Measurements from ENCODE around the gene PPP6R3.

Gene PPP6R3, protein sequence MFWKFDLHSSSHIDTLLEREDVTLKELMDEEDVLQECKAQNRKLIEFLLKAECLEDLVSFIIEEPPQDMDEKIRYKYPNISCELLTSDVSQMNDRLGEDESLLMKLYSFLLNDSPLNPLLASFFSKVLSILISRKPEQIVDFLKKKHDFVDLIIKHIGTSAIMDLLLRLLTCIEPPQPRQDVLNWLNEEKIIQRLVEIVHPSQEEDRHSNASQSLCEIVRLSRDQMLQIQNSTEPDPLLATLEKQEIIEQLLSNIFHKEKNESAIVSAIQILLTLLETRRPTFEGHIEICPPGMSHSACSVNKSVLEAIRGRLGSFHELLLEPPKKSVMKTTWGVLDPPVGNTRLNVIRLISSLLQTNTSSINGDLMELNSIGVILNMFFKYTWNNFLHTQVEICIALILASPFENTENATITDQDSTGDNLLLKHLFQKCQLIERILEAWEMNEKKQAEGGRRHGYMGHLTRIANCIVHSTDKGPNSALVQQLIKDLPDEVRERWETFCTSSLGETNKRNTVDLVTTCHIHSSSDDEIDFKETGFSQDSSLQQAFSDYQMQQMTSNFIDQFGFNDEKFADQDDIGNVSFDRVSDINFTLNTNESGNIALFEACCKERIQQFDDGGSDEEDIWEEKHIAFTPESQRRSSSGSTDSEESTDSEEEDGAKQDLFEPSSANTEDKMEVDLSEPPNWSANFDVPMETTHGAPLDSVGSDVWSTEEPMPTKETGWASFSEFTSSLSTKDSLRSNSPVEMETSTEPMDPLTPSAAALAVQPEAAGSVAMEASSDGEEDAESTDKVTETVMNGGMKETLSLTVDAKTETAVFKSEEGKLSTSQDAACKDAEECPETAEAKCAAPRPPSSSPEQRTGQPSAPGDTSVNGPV

DNA sequence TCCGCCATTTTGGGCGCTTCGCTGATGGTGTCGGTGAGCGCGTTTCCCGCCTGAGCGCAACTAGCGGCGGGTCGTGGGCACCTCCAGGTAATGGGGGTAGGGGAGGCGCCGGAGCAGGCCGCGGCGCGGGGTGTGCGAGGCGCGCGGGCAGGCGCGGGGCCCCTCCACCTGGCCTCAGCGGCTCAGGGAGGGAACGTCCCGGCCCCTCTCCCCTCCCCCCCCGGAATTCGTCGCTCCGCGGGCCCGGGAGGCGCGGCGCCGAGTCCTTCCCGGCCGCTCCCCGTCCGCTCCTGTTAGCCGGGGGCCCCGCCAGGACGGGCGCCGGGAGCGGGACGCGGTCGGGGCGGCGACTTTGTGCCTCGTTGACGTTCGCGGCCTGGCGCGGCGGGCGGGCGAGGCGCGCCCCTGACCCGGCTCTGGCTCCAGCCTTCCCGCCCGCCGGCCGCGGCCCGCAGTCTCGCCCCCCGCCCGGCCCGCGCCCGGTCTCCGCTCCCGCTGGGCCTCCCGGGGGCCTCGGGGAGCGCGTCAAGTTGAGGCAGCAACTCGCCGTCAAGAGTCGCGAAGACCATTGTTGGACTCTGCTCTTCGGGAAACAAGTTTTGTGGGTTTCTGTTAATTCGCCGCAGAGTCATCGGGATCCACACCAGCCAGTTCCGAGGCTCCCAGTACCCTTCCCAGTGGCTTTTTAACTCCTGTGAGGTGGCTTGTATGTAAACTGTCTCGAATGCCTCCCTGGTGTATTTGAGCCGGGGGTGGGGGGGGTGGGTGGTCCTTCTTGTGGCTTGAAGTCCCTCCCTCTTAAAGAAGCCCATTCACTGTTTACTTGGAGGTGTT, at the start of gene PPP6R3:
Gene PPP6R3 (plus strand): TSS at position 12 of the 834 bp plus-strand sequence. CDS start 76,913 bp downstream, outside the sequence.
- peak; percentile 48 for DNase-seq (ENCODE audit: low spot score)

DNA sequence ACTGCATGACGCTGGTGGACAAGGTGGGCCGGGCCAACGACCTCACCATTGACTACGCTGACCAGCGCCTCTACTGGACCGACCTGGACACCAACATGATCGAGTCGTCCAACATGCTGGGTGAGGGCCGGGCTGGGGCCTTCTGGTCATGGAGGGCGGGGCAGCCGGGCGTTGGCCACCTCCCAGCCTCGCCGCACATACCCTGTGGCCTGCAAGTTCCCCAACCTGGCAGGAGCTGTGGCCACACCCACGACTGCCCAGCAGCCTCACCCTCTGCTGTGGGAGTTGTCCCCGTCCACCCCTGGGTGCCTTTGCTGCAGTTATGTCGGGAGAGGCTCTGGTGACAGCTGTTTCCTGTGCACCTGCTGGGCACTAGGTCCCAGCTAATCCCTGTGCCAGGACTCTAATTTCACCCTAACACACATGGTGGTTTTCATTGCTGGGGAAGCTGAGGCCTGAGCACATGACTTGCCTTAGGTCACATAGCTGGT, 49.0 kb upstream of the PPP6R3 start:
- no peak for DNase-seq (ENCODE audit: low spot score)

DNA sequence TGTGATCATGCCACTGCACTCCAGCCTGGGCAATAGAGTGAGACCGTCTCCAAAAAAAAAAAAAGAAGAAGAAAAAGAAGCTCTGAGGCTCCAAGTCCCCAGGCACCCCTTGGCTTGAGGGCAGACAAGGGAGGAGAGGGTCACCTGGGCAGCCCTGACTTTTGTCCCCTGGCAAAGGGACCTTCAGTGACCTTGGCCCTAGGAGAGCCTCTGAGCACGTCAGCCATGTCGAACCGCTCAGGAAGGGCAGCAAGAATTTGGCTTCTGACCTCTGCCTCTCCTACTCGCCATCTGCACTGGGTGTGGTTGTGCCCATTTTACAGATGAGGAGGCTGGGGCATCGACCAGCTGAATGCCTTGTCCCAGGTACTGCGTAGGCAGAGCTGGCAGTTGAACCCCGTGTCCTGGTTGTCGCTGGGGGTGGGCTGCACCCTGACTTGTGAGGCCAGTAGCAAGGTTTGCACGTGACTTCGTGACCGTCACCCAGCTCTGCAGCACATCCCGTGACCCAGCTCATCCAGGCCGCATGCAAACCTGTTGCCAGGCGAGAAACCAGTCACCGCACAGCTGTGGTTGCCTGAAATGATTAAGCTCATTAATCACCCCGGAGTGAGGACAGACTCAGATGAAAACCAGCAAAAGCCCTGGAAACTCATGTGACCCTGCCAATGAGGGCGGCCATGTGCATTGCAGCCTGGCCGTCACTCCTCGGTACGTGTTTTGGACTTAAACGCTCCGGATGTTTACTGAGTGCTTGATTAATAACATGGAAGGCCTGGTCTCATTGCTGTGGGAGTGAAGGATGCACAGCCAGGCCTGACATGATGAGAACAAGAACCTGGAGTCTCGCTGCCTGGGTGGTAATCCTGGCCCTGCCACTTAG, 47.7 kb upstream of the PPP6R3 start:
- no peak for DNase-seq (ENCODE audit: low spot score)

DNA sequence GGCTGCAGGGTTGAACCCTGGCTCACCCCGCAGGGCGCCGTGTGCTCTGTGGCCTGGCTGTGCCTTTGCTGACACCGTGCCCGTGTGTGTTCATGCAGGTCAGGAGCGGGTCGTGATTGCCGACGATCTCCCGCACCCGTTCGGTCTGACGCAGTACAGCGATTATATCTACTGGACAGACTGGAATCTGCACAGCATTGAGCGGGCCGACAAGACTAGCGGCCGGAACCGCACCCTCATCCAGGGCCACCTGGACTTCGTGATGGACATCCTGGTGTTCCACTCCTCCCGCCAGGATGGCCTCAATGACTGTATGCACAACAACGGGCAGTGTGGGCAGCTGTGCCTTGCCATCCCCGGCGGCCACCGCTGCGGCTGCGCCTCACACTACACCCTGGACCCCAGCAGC, 47.0 kb upstream of the PPP6R3 start:
- no peak for DNase-seq (ENCODE audit: low spot score)

DNA sequence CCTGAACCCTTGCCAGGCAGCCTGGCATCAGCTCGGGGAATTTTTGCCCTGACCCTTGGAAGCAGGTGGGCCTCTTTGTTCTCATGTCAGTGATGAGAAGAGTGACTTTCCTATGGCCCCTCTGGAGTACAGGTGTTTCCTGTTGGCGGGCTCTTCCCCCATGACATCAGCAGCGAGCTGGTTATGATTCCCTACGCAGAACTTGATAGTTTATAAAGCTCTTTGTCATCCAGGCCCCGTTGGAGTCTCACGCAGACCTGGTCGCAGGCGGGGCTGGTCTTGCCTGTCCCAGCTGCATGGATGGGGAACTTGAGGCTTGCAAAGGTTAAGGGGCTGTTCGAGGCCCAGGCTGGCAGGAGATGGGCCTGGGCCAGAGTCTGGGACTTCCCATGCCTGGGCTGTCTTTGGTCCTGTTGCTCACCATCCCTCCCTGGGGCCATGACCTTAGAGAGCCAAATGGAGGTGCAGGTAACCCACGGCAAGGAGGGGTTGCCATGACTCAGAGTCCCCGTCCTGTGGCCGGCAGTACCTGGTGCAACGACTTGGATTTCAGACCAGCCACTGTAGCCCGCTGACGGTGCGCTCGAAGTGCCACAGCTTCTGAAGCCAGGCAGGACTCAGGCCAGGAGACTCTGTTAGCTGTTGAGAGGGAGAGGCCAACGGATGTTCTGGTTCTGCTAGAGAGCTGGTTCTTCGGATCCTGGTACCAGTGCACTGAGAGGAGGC, 45.9 kb upstream of the PPP6R3 start:
- DNase-seq (ENCODE audit: low spot score) = no peak

DNA sequence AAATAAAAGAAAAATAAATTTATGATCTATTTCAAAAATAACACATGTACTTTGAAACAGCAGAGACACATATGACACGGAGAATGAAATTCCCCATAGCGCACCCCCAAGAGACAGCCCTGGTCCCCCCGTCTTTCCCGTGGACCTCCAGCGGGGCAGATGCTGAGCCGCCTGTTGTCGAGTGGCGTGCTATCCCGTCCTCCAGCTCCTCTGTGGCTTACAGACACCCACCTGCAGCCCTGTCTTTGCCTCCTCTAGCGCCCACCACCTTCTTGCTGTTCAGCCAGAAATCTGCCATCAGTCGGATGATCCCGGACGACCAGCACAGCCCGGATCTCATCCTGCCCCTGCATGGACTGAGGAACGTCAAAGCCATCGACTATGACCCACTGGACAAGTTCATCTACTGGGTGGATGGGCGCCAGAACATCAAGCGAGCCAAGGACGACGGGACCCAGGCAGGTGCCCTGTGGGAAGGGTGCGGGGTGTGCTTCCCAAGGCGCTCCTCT, 44.4 kb upstream of the PPP6R3 start:
- DNase-seq (ENCODE audit: low spot score) = no peak

DNA sequence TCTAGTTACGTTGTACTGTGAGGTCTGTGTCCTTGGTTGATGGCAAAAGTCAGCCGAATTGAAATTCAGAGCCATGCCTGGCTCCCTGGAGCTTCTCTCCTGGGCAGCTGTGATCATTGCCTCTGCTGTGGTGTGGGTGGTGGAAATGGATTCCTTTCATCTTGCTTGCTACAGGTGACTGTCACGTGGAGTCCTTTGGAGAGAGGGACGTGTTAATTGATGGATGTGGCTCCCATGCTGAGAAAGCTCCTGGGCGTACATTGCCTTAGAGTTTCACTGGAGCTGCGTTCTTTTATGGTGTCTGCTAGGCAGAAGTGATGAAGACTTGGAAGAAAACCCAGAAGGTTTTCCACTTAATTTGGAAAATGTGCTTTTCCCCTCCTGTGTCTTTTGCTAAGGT, 41.9 kb upstream of the PPP6R3 start:
- peak; percentile 21 for DNase-seq (ENCODE audit: low spot score)

DNA sequence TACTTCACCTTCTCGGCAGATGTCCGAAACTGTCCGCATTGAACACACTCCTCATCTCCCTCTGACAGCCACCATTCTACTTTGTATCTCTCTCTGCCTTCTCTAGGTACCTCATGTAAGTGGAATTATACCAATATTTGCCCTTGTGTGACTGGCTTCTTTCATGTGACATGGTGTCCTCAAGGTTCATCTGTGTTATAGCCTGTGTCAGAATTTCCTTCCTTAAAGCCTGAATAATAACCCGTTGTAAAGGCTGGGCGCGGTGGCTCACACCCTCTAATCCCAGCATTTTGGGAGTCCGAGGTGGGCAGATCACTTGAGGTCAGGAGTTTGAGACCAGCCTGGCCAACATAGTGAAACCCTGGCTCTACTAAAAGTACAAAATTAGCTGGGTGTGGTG, 40.4 kb upstream of the PPP6R3 start:
- DNase-seq (ENCODE audit: low spot score) = no peak

DNA sequence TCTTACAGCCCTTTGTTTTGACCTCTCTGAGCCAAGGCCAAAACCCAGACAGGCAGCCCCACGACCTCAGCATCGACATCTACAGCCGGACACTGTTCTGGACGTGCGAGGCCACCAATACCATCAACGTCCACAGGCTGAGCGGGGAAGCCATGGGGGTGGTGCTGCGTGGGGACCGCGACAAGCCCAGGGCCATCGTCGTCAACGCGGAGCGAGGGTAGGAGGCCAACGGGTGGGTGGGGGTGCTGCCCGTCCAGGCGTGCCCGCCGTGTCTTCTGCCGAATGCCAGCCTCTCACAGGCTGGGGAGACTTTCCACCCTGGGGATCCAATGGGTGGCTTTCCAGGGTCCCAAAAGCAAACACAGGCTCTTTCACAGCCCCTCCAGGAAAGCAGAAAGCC, 37.1 kb upstream of the PPP6R3 start:
- no peak for DNase-seq (ENCODE audit: low spot score)

DNA sequence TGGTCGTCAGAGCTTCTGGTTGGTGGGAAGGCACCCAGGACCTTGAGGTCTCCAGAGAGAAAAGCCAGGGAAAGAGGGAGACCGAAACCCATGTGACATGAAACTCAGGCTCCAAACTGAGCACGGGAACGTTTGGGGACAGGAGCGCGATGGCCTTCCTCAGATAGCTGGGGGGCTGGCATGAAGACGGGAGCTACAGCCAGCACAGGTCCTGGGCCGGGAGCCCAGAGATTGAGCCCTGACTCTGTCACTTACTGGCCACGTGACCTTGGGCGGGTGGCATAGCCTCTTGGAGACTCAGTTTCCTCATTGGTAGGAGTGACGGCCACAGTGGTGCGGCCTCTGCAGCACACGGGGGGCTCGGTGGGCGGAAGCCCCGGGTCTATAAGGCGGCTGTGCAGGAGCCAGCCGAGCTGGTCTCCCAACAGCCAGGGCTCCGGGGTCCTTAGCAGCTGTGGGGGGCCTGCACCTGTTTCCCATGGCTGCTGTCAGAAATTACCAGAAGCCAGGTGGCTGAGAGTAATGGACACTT, 36.4 kb upstream of the PPP6R3 start:
- DNase-seq (ENCODE audit: low spot score) = no peak

DNA sequence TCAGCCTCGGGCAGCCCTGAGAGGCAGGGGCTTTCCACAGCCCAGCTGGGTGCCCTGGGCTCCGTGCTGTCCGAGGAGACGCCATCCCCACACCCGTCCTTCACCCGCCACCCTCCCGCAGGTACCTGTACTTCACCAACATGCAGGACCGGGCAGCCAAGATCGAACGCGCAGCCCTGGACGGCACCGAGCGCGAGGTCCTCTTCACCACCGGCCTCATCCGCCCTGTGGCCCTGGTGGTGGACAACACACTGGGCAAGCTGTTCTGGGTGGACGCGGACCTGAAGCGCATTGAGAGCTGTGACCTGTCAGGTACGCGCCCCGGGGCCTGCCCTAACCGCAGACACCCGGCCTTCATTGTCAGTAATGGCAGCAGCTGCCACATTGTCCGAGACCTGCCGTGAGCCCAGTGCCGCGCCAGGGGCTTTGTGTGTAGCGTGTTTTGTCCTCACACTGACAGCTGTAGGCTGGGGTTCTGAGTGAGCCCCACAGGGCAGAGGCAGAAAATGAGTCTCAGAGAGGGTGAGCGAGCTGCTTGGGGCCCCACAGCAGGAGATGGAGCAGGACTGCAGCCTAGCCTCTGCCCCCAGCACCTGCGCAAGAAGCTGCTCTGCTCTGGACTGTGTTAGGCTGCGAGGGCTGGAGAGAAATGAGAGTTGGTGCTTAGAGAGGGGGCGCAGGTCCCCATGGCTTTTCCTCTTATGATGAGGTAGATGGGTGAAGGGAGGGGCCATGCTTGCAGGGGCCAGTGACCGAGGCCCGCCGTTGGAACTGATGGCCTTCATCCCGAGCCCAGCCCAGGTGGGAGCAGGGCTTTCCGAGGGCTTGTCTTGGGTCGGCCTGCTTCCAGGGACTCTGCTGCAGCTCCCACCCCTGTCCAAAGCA, 35.3 kb upstream of the PPP6R3 start:
- no peak for DNase-seq (ENCODE audit: low spot score)

DNA sequence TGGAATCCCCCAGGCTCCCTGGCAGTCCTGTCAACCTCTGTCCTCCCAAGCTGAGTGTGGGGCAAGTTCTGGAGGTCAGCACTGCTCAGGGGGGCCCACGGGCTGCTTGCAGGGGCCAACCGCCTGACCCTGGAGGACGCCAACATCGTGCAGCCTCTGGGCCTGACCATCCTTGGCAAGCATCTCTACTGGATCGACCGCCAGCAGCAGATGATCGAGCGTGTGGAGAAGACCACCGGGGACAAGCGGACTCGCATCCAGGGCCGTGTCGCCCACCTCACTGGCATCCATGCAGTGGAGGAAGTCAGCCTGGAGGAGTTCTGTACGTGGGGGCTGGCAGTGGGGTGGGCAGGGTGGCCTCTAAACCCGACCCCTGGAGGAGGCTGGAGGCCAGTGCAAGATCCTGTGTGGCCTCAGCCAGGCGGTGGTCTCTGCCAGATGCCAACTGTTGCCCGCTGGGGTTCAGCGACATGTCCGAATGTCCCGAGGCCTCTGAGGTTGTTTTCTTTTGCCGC, 34.6 kb upstream of the PPP6R3 start:
- DNase-seq (ENCODE audit: low spot score) = no peak

DNA sequence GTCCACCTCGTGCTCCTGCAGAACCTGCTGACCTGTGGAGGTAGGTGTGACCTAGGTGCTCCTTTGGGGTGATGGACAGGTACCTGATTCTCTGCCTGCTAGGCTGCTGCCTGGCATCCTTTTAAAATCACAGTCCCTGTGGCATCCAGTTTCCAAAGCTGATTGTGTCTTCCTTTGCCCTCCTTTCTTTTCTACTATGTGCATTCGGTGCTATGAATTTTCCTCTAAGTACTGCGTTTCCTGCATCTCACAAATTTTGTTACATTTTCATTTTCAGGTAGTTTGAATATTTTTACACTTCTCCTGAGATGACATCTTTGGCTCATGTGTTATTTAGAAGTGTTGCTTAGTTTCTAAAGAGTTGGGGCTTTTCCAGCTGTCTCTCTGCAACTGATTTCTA, 30.9 kb upstream of the PPP6R3 start:
- no peak for DNase-seq (ENCODE audit: low spot score)

DNA sequence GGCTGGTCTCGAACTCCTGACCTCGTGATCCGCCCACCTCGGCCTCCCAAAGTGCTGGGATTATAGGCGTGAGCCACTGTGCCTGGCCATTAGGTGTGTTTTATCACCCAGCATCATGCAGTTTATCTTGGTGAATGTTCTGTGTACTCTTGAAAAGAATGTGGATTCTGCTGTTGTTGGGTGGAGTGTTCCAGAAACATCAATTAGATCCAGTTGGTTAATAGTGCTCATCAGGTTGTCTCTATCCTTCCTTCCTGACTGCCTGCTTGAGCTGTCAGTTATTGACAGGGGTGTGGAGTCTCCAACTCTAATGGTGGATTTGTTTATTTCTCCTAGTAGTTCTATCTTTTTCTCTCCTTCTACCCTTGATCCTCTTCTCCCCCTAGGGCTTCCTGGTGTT, 30.2 kb upstream of the PPP6R3 start:
- DNase-seq (ENCODE audit: low spot score) = no peak

DNA sequence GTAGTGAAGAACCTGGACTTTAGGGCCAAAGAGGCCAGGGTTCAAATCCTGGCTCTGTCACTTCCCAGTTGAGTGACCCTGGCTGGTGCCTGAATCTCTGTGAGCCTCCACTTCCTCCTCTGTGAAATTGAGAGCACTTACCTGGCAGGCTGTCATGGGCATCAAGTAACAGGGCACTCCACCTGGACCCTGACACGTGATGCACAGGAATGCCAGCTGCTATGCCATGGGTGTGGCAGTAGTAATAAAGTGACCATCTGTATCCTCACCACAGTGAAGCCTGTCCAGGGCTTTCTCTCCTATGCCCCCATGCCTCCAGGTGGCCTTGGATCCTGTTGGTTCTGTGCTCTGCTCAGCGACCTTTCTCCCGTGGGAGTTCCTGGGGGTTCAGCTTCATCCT, 29.8 kb upstream of the PPP6R3 start:
- peak; percentile 87 for DNase-seq (ENCODE audit: low spot score)

DNA sequence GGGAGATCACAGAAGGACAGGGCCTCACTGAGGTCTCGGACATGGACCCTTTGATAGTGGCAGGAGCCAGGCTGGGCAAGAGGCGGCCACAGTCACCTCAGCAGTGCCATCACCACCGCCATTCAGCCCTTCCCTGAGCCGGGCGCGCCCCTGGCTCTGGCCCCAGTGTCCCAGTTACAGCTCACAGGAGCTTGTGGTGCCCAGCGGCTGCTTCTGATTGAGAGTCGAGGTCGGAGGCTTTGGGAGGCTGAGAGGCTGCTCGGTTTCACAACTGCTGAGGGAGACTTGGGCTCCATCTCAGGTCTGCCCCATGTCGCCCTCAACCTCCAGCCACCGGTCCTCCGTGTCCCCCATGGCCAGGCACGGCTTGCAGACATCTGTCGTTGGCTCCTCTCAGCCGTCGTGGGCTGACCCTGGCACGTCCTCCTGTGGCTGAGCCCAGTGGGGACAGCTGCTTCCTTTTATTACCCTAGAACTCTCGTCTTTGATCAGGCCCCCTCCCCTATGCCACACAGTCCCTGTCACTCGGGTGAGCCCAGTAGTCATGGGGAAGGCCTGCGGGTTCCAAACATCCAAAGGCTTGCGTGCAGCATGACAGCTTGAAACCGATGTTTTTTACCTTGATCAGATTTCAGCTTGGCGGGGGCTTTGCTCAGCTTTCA, 28.4 kb upstream of the PPP6R3 start:
- no peak for DNase-seq (ENCODE audit: low spot score)

DNA sequence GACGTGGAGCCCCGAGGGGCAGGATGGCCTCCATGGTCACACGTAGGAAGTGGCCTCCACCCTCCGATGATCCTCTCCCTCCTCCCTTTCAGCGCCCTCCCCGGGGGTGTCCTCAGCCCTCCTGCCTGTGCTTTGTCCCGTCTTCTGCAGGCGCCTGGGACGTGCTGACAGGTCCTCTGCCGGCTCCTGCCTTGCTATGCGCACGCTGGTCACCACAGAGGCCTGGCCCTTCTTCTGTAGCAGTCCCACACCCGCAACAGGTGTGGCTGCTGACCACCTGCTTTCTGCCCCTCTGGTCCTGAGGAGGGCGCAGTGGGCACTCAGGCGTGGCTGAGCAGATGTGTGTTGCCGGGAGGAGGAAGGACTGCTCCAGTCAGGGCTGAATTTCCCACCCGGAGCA, 27.7 kb upstream of the PPP6R3 start:
- no peak for DNase-seq (ENCODE audit: low spot score)

DNA sequence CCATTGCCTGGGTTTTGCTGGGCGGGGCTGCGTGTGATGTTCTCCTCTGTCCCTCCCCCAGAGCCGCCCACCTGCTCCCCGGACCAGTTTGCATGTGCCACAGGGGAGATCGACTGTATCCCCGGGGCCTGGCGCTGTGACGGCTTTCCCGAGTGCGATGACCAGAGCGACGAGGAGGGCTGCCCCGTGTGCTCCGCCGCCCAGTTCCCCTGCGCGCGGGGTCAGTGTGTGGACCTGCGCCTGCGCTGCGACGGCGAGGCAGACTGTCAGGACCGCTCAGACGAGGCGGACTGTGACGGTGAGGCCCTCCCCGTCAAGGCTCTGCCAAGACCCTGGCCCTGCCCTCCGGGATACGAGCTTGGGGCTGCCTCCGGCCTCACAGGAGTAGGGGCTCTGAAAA, 27.0 kb upstream of the PPP6R3 start:
- DNase-seq (ENCODE audit: low spot score) = no peak

All from SW480 (cell line).